ENCODE results near the gene HAUS8. TPM values are rescaled to one million over a fixed set of nuclear protein-coding genes. Genes with fewer than 3 reads are reported as not detected.
"Not testable (repeated sequence)": the region's sequence is repeated elsewhere in the genome, so short reads cannot be mapped to it uniquely, and the experiment has no call there.

The HAUS8 gene
- total RNA-seq, 1 experiment from 2014 or later: 30.6 TPM

DNA sequence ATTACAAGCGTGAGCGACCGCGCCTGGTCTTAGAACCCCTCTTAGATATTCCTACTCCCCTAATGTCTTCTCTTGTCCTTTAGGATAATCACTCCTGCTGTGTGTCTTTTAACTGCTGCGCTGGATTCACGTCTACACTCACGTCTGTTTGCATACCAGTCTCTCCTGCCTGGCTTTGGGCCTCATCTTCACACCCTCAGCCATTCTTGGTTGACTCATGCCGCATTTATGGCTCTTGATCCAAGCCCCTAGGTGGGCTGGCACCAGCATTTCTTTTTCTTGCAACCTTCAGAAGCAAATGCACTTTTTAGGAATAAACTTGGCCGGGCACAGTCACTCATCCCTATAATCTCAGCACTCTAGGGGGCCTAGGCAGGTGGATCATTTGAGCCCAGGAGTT lies 23.1 kb upstream of the HAUS8 start:
- H3K4me1 Mint-ChIP-seq (ENCODE audit: low read depth, unreplicated experiment): peaks cover 15% of the 10 kb centered on the region
- CTCF ChIA-PET: interaction anchor here (0.6 kb wide), 1 partner anchor 95 kb away, joined by 3 read pairs; no protein-coding TSS in a partner anchor
- no peaks in the 10 kb centered on the region for H3K27me3 Mint-ChIP-seq (ENCODE audit: insufficient read depth, unreplicated experiment)

DNA sequence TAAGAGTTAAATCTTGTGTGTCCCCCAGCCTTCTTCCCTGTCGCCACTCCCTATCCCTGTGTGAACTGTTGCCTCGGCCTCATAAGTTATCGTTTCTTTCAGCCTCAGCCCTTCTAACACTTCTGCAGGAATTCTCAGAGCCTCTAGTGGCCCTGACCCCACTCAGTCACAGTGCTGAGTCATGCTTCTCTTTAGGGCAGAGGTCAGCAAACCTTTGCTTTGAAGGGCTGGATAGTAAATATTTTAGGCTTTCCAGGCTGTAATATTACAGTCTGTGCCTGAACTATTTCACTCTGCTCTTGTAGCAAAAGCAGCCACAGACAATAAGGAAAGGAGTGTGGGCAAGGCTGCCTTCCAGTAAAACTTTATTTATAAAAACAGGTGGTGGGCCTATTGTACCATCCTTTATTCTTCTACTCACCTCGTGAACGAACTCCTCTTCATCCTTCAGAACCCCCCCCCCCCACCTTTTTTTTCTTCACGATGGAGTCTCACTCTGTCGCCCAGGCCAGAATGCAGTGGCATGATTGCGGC lies 22.4 kb upstream of the HAUS8 start:
- ChIA-PET POLR2A (no interaction called here), CTCF (interaction anchor here (0.6 kb wide), 1 partner anchor 96 kb away, joined by 3 read pairs; no protein-coding TSS in a partner anchor)
- intact Hi-C loops (cut with micrococcal nuclease; ENCODE audit: unreplicated experiment): no loop called here
- Histone ChIP-seq H3K36me3 (ENCODE audit: control insufficient read depth, insufficient read depth, low read length) (peaks cover 2% of the 10 kb centered on the region), H3K4me3 (ENCODE audit: low read depth, low read length) (no peak overlapping the region), H3K4me1 (peaks cover 17% of the 10 kb centered on the region), H3K27me3 (replicated peaks; ENCODE audit: control insufficient read depth, insufficient read depth, low read length) (no peaks in the 10 kb centered on the region), H3K9me3 (no peaks in the 10 kb centered on the region)
- DNase-seq: peak; percentile 58 to 66
- TF ChIP-seq, protein P1, sequence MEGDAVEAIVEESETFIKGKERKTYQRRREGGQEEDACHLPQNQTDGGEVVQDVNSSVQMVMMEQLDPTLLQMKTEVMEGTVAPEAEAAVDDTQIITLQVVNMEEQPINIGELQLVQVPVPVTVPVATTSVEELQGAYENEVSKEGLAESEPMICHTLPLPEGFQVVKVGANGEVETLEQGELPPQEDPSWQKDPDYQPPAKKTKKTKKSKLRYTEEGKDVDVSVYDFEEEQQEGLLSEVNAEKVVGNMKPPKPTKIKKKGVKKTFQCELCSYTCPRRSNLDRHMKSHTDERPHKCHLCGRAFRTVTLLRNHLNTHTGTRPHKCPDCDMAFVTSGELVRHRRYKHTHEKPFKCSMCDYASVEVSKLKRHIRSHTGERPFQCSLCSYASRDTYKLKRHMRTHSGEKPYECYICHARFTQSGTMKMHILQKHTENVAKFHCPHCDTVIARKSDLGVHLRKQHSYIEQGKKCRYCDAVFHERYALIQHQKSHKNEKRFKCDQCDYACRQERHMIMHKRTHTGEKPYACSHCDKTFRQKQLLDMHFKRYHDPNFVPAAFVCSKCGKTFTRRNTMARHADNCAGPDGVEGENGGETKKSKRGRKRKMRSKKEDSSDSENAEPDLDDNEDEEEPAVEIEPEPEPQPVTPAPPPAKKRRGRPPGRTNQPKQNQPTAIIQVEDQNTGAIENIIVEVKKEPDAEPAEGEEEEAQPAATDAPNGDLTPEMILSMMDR (IDR thresholded peaks at IDR 0.05; ENCODE audit: insufficient read depth in 1 of 2, low read depth in 1 of 2, low read length in 1 of 2, severe bottlenecking in 1 of 2, unreplicated experiment in 1 of 2): no peak
- no TSS peak for BruUV-seq (replicated peaks)
- Mint-ChIP-seq H3K27me3 (ENCODE audit: insufficient read depth, unreplicated experiment) (no peaks in the 10 kb centered on the region), H3K36me3 (ENCODE audit: insufficient read depth, unreplicated experiment) (peaks cover 41% of the 10 kb centered on the region), H3K9me3 (ENCODE audit: unreplicated experiment) (no peaks in the 10 kb centered on the region), H3K27ac (ENCODE audit: unreplicated experiment) (peak overlapping the region; percentile 33), H3K4me3 (ENCODE audit: unreplicated experiment) (no peak overlapping the region), H3K4me1 (ENCODE audit: low read depth, unreplicated experiment) (peaks cover 15% of the 10 kb centered on the region)

More for the DNA sequence above, 23.1 kb upstream of the HAUS8 start:
- no peak for DNase-seq
- intact Hi-C loops (cut with micrococcal nuclease; ENCODE audit: unreplicated experiment): no loop called here
- H3K9me3 ChIP-seq: no peaks in the 10 kb centered on the region
- no TSS peak for BruUV-seq (replicated peaks)
- Mint-ChIP-seq H3K36me3 (ENCODE audit: insufficient read depth, unreplicated experiment) (peaks cover 48% of the 10 kb centered on the region), H3K4me3 (ENCODE audit: unreplicated experiment) (no peak overlapping the region), H3K27ac (ENCODE audit: unreplicated experiment) (peak overlapping the region; percentile 33), H3K9me3 (ENCODE audit: unreplicated experiment) (no peaks in the 10 kb centered on the region)
- H3K36me3 ChIP-seq (ENCODE audit: control insufficient read depth, insufficient read depth, low read length): peaks cover 5% of the 10 kb centered on the region
- no peaks in the 10 kb centered on the region for H3K27me3 ChIP-seq (replicated peaks; ENCODE audit: control insufficient read depth, insufficient read depth, low read length)
- H3K4me3 ChIP-seq (ENCODE audit: low read depth, low read length): no peak overlapping the region
- POLR2A ChIA-PET: no interaction called here
- peaks cover 17% of the 10 kb centered on the region for H3K4me1 ChIP-seq
- TF ChIP-seq, protein P1 (IDR thresholded peaks at IDR 0.05; ENCODE audit: insufficient read depth in 1 of 2, low read depth in 1 of 2, low read length in 1 of 2, severe bottlenecking in 1 of 2, unreplicated experiment in 1 of 2): no peak

DNA sequence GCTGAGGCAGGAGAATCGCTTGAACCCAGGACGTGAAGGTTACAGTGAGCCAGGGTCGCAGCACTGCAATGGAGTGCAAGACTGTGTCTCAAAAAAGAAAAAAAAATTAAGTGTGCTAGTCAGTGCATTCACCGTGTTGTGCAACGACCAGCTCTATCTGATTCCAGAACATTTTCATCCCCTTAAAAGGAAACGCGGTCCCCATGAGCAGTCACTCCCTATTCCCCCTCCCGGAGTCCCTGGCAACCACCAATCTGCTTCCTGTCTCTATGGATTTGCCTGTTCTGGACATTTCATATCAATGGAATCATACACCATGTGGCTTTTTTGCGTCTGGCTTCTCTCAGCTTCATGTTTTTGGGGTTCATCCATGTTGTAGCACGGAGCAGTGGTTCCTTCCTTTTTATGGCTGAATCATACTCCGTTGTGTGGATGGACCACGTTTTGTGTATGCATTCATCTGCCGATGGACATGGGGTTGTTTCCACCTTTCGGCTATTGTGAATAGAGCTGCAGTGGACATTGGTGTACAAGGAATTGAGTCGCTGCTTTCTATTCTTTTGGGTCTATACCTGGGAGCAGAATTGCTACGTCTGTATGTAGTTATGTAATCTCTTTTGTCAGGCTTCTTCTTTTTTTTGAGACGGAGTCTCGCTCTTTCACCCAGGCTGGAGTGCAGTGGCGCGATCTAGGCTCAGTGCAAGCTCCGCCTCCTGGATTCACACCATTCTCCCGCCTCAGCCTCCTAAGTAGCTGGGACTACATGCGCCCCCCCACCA lies 20.1 kb upstream of the HAUS8 start:
- no peak overlapping the region for H3K27ac Mint-ChIP-seq (ENCODE audit: unreplicated experiment)
- no peaks in the 10 kb centered on the region for H3K36me3 ChIP-seq (ENCODE audit: control insufficient read depth, insufficient read depth, low read length)
- POLR2A ChIA-PET: no interaction called here
- H3K27me3 Mint-ChIP-seq (ENCODE audit: insufficient read depth, unreplicated experiment): no peaks in the 10 kb centered on the region
- TF ChIP-seq, protein P1 (IDR thresholded peaks at IDR 0.05; ENCODE audit: insufficient read depth in 1 of 2, low read depth in 1 of 2, low read length in 1 of 2, severe bottlenecking in 1 of 2, unreplicated experiment in 1 of 2): no peak
- no peaks in the 10 kb centered on the region for H3K9me3 ChIP-seq
- no peaks in the 10 kb centered on the region for H3K27me3 ChIP-seq (replicated peaks; ENCODE audit: control insufficient read depth, insufficient read depth, low read length)
- no peaks in the 10 kb centered on the region for H3K9me3 Mint-ChIP-seq (ENCODE audit: unreplicated experiment)
- H3K36me3 Mint-ChIP-seq (ENCODE audit: insufficient read depth, unreplicated experiment): peaks cover 27% of the 10 kb centered on the region
- intact Hi-C loops (cut with micrococcal nuclease; ENCODE audit: unreplicated experiment): no loop called here
- no peak overlapping the region for H3K4me3 Mint-ChIP-seq (ENCODE audit: unreplicated experiment)
- H3K4me1 Mint-ChIP-seq (ENCODE audit: low read depth, unreplicated experiment): peaks cover 15% of the 10 kb centered on the region
- peaks cover 17% of the 10 kb centered on the region for H3K4me1 ChIP-seq
- no peak for DNase-seq
- H3K4me3 ChIP-seq (ENCODE audit: low read depth, low read length): no peak overlapping the region
- BruUV-seq (replicated peaks): no TSS peak
- CTCF ChIA-PET: no interaction called here

DNA sequence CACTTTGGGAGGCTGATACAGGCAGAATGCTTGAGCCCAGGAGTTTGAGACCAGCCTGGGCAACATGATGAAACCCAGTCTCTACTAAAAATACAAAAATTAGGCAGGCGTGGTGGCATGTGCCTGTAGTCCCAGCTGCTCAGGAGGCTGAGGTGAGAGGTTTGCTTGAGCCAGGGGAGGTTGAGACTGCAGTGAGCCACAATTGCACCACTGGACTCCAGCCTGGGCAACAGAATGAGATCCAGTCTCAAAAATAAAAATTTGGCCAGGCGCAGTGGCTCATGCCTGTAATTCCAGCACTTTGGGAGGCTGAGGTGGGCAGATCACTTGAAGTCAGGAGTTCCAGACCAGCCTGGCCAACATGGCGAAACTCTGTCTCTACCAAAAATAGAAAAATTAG lies 19.4 kb upstream of the HAUS8 start:
- CTCF ChIA-PET; BruUV-seq (replicated peaks); H3K27me3 ChIP-seq (replicated peaks; ENCODE audit: control insufficient read depth, insufficient read depth, low read length); DNase-seq; H3K27me3 Mint-ChIP-seq (ENCODE audit: insufficient read depth, unreplicated experiment); H3K4me3 ChIP-seq (ENCODE audit: low read depth, low read length); H3K9me3 ChIP-seq; H3K9me3 Mint-ChIP-seq (ENCODE audit: unreplicated experiment); H3K4me3 Mint-ChIP-seq (ENCODE audit: unreplicated experiment); H3K36me3 ChIP-seq (ENCODE audit: control insufficient read depth, insufficient read depth, low read length); H3K27ac Mint-ChIP-seq (ENCODE audit: unreplicated experiment); intact Hi-C loops (cut with micrococcal nuclease; ENCODE audit: unreplicated experiment); POLR2A ChIA-PET: not testable (repeated sequence)
- H3K4me1 ChIP-seq: peaks cover 17% of the 10 kb centered on the region
- Mint-ChIP-seq H3K4me1 (ENCODE audit: low read depth, unreplicated experiment) (peaks cover 17% of the 10 kb centered on the region), H3K36me3 (ENCODE audit: insufficient read depth, unreplicated experiment) (peaks cover 25% of the 10 kb centered on the region)
